Muscle layer of duodenum (tissue), 2 donors: ENCODE results near the gene TARDBP.
"Not testable (repeated sequence)": the region's sequence is repeated elsewhere in the genome, so short reads cannot be mapped to it uniquely, and the experiment has no call there.

Experiments used
- H3K27ac ChIP-seq: one replicate; pipeline ENCODE4 v1.7.0; 2013; ENCODE audit warnings: mild to moderate bottlenecking, low read length
- H3K27me3 ChIP-seq: one replicate; pipeline ENCODE4 v1.7.0; 2013; ENCODE audit warnings: low read depth, mild to moderate bottlenecking, control low read depth, low read length
- H3K36me3 ChIP-seq, 2 donors: one replicate each; pipeline ENCODE4 v1.7.0; 2013; ENCODE audit warnings: low read length in 2 of 2, control low read depth in 1 of 2, mild to moderate bottlenecking in 1 of 2; ENCODE audit not compliant: insufficient read depth in 2 of 2, control insufficient read depth in 1 of 2
- H3K4me1 ChIP-seq, 2 donors: one replicate each; pipeline ENCODE4 v1.7.0; 2013; ENCODE audit warnings: low read length in 2 of 2, mild to moderate bottlenecking in 2 of 2, control low read depth in 1 of 2, moderate library complexity in 1 of 2; ENCODE audit not compliant: insufficient read depth in 2 of 2, control insufficient read depth in 1 of 2
- H3K4me3 ChIP-seq, 2 donors: one replicate each; pipeline ENCODE4 v1.7.0; 2013; ENCODE audit warnings: low read length in 2 of 2, low read depth in 1 of 2, mild to moderate bottlenecking in 1 of 2
- H3K9me3 ChIP-seq, 2 donors: one replicate each; pipeline ENCODE4 v1.7.0; 2013; ENCODE audit warnings: low read length in 2 of 2, control low read depth in 1 of 2, mild to moderate bottlenecking in 1 of 2; ENCODE audit not compliant: control insufficient read depth in 1 of 2
- donor health status: healthy.

The TARDBP gene

DNA sequence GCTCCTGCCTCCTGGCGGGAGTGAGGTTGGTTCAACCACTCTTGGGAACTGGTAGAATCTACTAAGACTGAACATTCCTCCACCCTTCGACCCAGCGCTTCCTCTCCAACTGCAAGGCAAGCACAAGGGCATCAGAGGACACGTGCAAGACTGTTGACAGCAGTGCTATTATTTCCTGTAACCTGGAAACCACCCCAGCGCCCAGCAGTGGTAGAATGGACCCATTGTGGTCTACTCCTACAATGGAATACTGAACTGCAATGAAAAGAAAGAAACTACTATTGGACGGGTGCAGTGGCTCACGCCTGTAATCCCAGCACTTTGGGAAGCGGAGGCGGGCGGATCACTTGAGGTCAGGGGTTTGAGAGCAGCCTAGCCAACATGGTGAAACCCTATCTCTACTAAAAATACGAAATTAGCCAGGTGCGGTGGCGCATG is 33.0 kb upstream of the TARDBP start:
- no peak overlapping the region for H3K4me3 ChIP-seq
- H3K36me3 ChIP-seq = no peaks in the 10 kb centered on the region
- peaks cover 9 to 13% of the 10 kb centered on the region in 2 donors for H3K4me1 ChIP-seq
- H3K27ac ChIP-seq = no peak overlapping the region
- no peaks in the 10 kb centered on the region for H3K9me3 ChIP-seq
- H3K27me3 ChIP-seq = no peaks in the 10 kb centered on the region

DNA sequence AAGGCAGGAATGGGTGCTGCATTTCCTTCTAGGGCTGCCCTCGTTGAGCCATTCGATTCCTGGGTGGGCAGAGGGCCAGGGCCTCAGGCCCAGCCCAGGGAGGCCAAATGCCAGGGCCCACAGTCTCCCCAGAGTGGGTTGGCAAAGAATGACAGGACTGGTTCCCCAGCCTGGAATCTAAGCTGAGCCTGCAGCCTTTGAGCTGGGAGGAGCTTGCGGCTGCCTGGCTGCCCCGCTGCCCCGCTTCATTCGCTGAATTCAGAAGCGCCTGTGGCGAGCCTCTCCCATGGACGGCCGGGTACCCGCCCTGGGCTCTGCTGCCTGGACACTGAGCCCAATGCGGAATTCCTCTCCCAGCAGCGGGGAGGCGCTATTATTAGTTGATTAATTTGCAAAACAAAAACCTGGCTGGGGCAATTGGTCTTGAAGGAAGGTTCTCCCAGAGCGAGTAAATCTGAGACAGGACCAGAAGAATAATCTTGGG is 32.3 kb upstream of the TARDBP start:
- Histone ChIP-seq H3K4me1 (peaks cover 9 to 11% of the 10 kb centered on the region in 2 donors), H3K27ac (peak overlapping the region; percentile 54), H3K9me3 (no peaks in the 10 kb centered on the region), H3K4me3 (peak overlapping the region; percentile 15 to 44), H3K27me3 (no peaks in the 10 kb centered on the region), H3K36me3 (no peaks in the 10 kb centered on the region)

DNA sequence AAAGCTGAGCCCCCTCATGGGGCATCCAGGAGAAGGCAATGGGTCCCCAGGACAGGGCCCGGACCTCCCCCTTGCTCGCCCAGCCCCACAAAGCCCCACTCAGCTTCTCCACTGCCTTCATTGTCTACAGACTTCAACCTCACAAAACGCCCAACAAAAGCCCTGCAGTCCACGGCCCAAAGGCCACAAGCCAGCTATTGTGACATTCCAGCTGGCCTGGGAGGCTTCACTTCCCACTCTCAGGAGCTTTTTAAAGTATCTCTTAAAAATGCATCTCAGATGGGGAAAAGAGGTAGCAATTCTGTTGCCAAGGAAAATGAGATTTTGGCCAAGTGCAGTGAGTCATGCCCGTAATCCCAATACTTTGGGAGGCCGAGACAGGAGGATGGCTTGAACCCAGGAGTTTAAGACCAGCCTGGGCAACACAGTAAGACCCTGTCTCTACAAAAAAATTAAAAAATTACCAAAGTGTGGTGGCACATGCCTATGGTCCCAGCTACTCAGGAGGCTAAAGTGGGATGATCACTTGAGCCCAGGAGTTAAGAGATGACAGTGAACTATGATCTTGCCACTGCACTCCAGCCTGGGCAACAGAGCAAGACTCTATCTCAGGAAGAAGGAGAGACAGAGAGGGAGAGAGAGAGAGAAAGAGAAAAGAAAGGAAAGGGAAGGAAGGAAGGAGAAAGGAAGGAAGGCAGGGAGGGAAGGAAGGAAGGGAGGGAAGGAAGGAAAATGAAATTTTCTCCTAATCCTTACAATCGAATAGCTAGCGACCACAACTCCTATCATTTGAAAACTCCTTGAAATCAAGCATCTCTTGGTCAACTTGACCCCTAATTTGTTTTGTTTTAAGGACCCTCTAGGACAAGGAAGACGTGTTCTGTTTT is 31.4 kb upstream of the TARDBP start:
- H3K27ac ChIP-seq = peak overlapping the region; percentile 54
- H3K36me3 ChIP-seq = no peaks in the 10 kb centered on the region
- no peaks in the 10 kb centered on the region for H3K9me3 ChIP-seq
- peak overlapping the region; percentile 15 to 44 for H3K4me3 ChIP-seq
- H3K4me1 ChIP-seq = peaks cover 9 to 11% of the 10 kb centered on the region in 2 donors
- no peaks in the 10 kb centered on the region for H3K27me3 ChIP-seq

DNA sequence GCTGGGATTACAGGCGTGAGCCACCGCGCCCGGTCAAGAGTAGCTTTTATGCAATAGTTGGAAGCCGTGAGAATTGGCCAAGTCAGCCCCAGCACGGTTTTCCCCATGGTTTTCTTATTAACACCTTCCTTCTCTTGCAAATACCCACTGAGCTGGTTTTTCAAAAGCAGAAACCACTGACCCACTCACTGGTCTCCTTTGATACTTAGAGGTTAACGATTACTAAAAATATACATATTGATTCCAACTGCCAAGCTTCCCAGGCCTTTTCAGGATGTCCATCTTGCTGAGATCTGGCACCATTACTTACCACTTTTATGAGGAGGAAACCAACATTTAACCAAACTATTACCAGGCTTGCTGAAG is 25.9 kb upstream of the TARDBP start:
- Histone ChIP-seq H3K4me1 (no peaks in the 10 kb centered on the region), H3K4me3 (no peak overlapping the region), H3K36me3 (no peaks in the 10 kb centered on the region), H3K27ac (no peak overlapping the region), H3K27me3 (no peaks in the 10 kb centered on the region), H3K9me3 (no peaks in the 10 kb centered on the region)

DNA sequence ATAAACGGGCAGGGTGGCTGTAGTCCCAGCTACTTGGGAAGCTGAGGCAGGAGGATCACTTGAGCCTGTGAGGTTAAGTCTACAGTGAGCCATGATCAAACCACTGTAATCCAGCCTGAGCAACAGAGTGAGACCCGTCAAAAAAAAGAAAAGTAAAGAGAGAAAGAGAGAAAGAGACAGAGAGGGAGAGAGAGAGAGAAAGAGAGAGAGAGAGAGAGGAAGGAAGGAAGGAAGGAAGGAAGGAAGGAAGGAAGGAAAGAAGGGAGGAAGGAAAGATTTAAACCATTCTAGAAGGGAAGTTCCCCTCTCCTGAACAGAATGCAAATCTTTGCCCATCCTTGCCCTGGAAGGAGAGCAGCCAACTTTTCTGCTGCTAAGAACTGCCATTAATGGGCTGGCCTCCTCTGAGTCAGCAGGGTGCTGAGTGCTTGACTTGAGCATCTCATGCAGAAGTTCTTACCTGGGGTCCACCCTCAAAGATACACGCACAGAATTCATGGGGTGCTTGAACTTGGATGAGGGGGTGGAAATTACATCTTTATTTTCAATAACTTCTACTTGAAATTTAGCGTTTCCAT is 24.5 kb upstream of the TARDBP start:
- H3K4me3 ChIP-seq = no peak overlapping the region
- H3K36me3 ChIP-seq = no peaks in the 10 kb centered on the region
- no peak overlapping the region for H3K27ac ChIP-seq
- no peaks in the 10 kb centered on the region for H3K9me3 ChIP-seq
- no peaks in the 10 kb centered on the region for H3K27me3 ChIP-seq
- H3K4me1 ChIP-seq = no peaks in the 10 kb centered on the region

DNA sequence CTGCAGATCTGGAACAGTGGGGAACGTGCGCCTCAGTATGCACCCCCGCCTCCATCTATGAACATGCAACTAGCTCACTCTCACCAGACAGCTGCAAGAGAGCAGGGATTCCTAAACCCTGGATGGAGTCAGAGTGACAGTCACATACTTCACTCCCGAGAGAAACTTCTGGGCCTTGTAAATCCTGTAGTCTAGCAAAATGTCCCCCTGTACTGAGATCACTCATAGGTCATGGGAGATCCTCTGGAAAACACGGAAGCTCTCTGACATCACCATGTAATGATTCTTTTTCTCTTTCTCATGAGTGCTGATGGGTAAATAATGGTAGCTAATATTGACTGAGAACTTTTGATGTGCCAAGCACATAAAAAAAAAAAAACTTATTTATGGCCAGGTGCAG is 23.4 kb upstream of the TARDBP start:
- no peak overlapping the region for H3K27ac ChIP-seq
- H3K36me3 ChIP-seq = no peaks in the 10 kb centered on the region
- no peaks in the 10 kb centered on the region for H3K4me1 ChIP-seq
- H3K4me3 ChIP-seq = no peak overlapping the region
- no peaks in the 10 kb centered on the region for H3K9me3 ChIP-seq
- no peaks in the 10 kb centered on the region for H3K27me3 ChIP-seq

DNA sequence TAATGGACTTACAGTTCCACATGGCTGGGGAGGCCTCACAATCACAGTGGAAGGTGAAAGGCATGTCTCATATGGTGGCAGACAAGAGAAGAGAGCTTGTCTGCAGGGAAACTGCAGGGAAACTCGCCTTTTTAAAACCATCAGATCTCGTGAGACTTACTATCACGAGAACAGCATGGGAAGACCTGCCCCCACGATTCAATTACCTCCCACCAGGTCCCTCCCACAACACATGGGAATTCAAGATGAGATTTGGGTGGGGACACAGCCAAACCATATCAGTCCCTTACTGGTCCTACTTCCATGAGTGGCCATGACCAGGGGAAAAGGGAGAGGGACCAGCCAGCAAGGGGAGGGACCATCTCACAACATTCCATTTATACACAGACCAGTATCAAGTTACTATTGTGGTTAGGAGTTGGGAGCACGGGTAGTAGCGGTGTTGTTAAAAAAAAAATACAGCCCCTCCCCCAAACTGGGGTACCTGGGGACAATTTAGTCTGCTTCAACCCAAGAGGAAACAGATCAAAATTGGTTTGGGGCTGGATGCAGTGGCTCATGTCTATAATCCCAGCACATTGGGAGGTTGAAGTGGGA is 22.4 kb upstream of the TARDBP start:
- not testable (repeated sequence) for H3K27me3 ChIP-seq, H3K4me1 ChIP-seq, H3K27ac ChIP-seq, H3K36me3 ChIP-seq, H3K4me3 ChIP-seq, H3K9me3 ChIP-seq

DNA sequence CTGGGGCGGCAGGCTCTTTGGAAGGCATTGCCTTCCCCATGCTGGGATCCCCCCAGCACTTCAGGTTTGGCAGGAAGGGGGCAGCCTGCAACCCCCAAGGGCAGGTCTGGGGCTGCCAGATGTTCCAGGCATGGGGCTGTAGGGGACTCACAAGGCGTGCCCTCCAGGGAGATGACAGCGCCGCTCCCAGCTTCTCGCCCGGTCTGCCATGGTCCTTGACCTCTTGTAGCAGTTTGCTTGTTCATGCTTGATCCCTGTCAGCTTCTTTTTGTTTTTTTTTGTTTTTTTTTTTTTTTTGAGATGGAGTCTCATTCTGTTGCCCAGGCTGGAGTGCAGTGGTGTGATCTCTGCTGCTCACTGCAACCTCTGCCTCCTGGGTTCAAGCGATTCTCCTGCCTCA is 21.6 kb upstream of the TARDBP start:
- Histone ChIP-seq H3K27ac (no peak overlapping the region), H3K27me3 (no peaks in the 10 kb centered on the region), H3K4me3 (no peak overlapping the region), H3K9me3 (no peaks in the 10 kb centered on the region), H3K4me1 (no peaks in the 10 kb centered on the region), H3K36me3 (no peaks in the 10 kb centered on the region)

DNA sequence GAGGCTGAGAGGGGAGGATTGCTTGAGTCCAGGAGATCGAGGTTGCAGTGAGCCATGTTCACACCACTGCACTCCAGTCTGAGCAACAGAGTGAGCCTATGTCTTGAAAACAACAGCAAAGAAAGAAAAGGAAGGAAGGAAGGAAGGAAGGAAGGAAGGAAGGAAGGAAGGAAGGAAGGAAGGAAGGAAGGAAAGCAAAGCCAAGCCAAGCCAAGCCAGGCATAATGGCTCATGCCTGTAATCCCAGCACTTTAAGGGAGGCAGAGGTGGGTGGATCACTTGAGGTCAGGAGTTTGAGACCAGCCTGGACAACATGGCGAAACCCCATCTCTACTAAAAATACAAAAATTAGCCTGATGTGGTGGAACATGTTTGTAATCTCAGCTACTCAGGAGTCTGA is 20.4 kb upstream of the TARDBP start:
- H3K4me1 ChIP-seq, H3K4me3 ChIP-seq, H3K27me3 ChIP-seq, H3K27ac ChIP-seq, H3K36me3 ChIP-seq, H3K9me3 ChIP-seq: not testable (repeated sequence)

DNA sequence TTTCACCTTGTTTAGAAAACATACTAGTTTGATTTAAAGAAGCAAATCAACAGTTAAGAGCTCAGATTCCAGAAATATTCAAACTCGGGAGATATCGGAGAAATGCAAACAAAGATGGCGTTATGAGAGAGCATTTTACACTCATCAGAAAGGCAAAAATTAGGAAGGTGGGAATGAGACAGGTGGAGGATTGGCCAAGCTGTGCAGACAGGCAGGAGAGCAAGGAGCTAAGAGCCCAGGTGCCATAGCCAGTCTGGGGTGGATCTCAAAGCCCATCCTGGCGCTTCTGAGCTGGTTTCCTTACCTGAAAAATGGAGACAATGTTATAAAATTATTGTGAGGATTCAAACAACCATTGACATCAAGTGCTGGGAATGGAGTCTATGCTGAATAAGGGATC is 19.6 kb upstream of the TARDBP start:
- H3K27me3 ChIP-seq = no peaks in the 10 kb centered on the region
- H3K4me3 ChIP-seq = no peak overlapping the region
- no peaks in the 10 kb centered on the region for H3K36me3 ChIP-seq
- H3K27ac ChIP-seq = no peak overlapping the region
- no peaks in the 10 kb centered on the region for H3K4me1 ChIP-seq
- no peaks in the 10 kb centered on the region for H3K9me3 ChIP-seq

DNA sequence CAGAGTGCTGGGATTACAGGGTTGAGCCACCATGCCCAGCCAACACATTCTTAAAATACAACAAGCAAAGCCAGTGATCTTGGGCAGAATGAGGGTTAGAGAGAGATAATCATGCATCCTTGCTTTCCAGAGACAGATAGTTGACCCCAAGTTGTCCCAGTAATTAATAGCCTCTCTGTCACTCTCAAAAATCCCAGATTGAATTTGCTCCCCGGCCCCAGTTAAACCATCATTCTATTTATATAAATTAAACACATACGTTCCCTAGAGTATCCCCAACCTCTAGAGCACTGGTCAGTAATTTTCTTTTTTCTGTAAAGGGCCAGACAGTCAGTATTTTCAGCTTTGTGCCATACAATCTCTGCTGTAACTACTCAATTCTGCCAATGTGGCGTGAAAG is 16.4 kb upstream of the TARDBP start:
- Histone ChIP-seq H3K4me1 (no peaks in the 10 kb centered on the region), H3K27me3 (no peaks in the 10 kb centered on the region), H3K4me3 (no peak overlapping the region), H3K9me3 (peaks cover 0 to 3% of the 10 kb centered on the region in 2 donors), H3K27ac (no peak overlapping the region), H3K36me3 (no peaks in the 10 kb centered on the region)
